Astrocyte (in vitro differentiated cells and primary cell): ENCODE measurements around the gene EMD.
"Not testable (repeated sequence)": the region's sequence is repeated elsewhere in the genome, so short reads cannot be mapped to it uniquely, and the experiment has no call there.

ENCODE experiments used
- CTCF ChIP-seq: IDR thresholded peaks from 2 replicates; pipeline ENCODE4 v1.5.1; 2011; ENCODE audit warnings: low read depth, mild to moderate bottlenecking, inconsistent platforms, low read length, moderate library complexity; ENCODE audit not compliant: insufficient read depth
- EZH2 ChIP-seq: IDR thresholded peaks from 2 replicates; pipeline ENCODE4 v1.6.1; 2012; ENCODE audit warnings: mild to moderate bottlenecking, low read length, inconsistent platforms; ENCODE audit not compliant: insufficient read depth

- TF ChIP-seq CTCF, EZH2: not testable (repeated sequence)
Observed at GRCh38 chrX:154388094-154388493, 9.0 kb downstream of the EMD start.
